Midbrain (tissue), 1 donor: Measurements from ENCODE around the gene CENPL.
"Not testable (repeated sequence)": the region's sequence is repeated elsewhere in the genome, so short reads cannot be mapped to it uniquely, and the experiment has no call there.

ENCODE experiments used
- DNase-seq: peaks from one replicate; lab custom pipeline; 2025; lab: John Stamatoyannopoulos, UW

Gene CENPL

DNA sequence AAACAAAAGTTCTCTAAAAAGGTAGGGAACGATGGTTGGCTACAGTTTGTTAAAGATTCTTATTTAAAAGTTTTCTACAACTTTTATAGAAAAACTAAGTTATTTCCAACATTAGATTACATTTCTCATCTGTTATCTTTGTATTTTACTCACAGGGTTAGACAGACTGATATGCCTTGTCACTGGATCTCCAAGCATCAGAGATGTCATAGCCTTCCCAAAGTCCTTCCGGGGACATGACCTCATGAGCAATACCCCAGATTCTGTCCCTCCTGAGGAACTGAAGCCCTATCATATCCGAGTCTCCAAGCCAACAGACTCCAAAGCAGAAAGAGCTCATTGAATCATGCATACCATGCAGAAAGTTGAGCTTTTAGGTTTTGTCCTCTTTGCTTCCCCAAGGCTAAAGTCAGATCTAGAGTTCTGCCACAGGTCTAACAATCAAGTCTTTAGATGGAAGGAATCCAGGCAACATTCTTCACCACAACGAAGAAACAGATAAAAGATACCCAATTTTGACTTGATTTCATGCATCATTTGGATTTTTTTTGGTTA, 32.8 kb upstream of the CENPL start:
- DNase-seq: no peak

DNA sequence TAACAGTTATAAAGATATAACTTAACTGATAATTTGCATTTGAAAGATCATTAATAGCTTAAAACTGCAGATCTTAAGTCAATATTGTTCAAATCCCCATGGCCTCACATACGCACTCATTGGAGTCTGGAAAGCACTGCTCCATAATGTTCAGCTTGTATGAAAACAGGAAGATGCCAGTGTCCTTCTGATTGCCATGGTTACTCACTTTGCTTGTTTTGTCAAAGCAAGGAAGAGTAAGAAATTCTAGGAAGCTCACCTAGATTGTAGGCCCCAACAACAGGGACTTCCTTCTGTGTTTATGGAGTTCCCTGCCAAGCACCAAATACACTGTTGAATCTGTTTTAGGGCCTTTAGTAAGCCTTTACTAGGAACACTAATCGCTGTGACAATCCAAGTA, 32.2 kb upstream of the CENPL start:
- no peak for DNase-seq

DNA sequence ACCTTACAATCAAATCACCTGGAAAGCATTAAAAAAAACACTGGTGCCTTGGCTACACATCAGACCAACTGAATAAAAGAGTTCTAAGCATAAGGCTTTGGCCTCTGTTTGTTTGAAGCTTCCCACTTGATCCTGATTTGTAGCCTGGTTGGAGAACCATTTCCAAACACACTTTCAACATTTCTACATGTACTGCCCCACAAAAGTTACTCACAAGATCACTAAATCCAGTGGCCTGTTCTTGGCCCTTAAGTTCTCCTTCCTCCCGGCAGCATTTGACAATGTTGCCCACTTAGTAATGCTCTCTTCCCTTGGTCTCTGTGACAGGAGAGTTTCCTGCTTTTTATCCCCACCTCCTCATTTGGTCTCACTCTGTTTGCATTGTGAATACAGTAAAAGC, 31.3 kb upstream of the CENPL start:
- no peak for DNase-seq

DNA sequence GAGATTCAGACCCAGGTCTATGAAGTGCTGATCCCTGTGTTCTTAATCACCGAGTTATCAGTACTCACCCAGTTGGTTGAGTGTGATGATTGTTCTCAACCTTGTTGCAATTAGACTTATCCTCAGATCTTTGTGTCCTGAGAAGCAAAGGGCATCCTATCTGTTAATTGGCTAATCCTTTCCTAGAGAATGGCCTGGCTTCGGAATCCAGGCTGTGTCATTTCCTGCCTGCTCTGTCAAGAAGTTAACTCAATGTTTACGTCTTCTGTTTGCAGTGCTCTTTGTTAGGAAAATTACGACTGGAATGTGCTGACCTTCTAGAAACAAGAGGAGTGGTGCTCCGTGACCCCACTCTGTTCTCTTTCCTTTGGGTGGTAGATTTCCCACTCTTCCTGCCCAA, 28.4 kb upstream of the CENPL start:
- DNase-seq: no peak

DNA sequence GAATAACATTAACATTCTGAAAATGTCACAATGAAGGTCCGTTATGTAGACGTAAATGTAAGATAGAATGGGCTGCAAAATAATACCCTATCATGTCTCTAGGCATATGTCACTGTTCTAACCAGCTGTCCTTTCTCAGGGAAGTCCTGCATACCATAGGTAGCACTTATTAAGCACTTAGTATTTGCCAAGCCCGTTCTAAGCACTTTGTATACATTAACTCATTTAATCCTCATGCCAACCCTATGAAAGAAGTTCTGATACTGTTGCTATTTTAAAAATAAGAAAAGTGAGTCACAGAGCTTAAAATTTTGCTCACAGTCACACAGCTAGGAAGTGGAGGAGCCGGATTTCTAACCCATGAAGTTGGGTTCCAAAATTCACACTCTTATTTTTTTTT, 27.4 kb upstream of the CENPL start:
- no peak for DNase-seq

DNA sequence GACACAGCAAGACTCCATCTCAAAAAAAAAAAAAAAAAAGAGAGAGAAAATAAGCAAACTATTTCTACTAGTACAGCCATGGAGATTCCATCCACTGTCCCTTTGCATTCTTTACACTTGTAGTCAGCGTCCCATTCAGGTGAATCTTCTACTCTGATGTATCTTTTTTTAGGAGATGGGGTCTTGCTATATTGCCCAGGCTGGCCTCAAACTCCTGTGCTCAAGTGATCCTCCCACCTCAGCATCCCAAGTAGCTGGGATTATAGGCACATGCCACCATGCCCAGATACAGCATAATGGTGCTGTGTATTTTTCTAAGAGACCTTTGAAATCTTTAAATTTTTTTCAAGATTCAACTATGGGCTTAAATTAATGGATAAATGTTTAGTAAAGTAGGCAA, 8.1 kb upstream of the CENPL start:
- DNase-seq: no peak

DNA sequence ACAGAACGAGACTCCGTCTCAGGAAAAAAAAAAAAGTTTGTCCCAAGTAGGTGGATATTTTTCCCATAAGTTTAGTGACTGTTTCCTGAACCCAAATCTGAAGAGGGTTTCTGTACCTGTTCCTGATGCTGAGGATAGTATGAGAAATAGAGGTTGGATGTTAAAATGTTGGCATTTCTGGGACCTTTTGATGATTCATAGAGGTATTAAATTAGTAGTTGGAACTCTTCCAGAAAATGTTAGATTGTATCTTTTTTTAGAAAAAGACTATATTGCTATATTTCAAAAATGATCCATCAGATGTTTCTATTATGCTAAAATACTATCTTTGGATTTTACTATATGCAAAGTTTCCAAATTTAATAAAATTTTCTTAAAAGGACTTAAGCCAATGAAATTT, 2.9 kb upstream of the CENPL start:
- DNase-seq: no peak

DNA sequence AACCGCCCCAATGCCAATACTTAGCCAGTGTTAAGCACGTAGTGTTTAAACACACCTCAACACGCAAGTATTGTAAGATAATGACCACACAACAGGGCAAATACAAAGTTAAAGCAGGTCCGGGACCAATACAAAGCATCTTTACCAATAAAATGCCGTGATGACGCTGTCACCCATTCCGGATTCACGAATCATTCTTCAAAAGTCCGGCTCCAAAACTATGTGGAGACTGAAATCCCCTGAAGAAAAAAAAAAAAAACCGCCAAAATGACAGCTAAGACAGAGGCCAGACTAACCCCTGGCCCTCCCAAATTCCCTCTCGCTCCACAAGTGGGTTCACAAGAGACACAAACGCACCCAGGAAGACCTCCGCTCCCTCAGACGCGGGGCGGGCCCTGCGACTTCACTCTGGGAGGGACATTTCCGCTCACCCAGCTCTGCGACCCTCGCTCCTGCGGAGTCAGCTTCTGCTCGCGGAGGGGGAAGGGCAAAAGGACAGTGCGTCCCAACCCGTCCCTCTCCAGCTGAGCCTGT, 835 bp downstream of the CENPL start:
- no peak for DNase-seq

DNA sequence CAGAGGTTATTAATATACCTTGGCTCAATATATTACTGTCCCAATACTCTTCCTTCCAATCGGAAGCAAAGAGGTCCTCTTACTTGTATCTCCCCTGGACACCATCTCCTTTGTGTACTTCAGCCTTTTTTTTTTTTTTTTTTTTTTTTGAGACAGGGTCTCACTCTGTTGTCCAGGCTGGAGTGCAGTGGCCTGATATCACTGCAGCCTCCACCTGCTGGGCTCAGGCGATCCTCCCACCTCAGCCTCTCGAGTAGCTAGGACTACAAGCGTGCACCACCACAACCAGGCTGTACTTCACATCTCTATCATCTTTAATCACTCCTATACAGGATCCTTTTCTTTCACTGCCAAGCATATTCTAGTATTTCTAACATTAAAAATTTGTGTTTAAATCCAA, 3.0 kb downstream of the CENPL start:
- DNase-seq: no peak

DNA sequence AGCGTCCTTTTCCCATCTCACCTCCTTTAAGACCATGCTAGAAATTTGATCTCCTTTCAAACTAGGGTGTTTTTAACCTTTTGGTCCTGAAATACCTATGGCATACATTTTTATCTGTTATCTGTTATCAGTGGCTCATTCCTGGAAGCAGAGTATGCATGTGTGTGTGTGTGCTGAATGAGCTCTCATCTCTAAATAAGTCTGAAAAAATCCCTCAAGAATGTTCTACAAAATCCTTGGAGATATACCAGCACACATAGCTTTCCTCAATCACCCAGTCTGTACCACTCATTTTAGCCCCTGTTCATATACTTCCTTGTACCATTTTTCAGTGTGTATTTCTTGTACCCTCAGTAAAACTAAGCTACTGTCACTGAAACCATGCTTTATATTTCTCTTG, 6.2 kb downstream of the CENPL start:
- DNase-seq: no peak

DNA sequence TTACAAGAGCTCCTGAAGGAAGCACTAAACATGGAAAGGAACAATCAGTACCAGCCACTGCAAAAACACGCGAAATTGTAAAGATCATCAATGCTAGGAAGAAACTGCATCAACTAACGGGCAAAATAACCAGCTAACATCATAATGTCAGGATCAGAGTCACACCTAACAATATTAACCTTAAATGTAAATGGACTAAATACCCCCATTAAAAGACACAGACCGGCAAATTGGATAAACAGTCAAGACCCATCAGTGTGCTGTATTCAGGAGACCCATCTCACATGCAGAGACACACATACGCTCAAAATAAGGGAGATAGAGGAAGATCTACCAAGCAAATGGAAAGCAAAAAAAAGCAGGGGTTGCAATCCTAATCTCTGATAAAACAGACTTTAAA, 11.0 kb downstream of the CENPL start:
- DNase-seq: not testable (repeated sequence)

DNA sequence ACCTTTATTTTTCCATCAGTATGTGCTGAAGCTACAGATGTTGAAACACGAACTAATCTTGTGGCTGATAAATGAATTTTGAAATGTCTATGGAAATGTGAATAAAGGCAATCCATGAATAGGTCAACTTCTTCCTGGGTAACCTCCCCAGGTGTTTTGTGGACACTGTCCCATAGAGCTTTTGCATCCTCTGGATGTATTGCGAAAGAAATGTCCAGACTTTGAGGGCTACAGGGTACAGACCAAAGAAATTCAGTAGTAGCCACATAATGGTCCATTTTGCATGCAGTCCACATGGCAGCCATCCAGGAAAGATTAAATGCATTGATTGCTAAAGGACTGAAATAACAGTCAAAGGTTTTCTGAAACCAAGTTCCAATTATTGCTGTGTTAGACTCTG, 21.7 kb downstream of the CENPL start:
- DNase-seq: no peak

DNA sequence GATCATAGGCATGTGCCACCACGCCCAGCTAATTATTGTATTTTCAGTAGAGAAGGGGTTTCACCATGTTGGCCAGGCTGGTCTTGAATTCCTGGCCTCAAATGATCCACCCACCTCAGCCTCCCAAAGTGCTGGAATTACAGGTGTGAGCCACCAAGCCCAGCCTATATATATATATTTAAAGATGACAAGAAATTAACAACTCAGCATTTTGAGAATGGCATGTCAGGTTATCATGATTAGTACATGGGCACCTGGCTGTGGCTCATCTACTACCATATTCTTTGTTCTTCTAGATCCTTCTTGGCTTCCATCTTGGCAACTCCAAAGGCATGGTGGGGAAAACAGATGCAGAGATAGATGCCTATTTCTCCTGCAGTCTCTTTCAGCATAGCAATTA, 24.7 kb downstream of the CENPL start:
- DNase-seq: not testable (repeated sequence)

DNA sequence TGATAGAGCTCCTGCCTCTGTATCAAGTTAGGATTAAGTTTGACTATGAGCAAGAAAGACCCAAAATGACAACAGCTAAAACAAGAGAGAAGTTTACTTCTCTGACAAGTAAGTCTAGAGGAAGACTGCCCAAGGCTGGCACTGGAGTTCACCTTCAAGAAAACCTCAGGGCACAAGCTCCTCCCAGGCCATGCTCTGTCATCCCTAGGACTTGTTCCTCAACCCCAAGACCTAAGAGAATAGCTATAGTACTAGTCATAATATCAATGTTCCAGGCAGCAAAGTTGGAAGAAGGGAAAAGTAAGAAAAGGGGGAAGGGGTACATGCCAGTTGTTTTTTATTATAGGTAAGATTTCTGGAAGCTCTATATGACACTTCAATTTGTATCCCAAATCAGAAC, 26.6 kb downstream of the CENPL start:
- DNase-seq: no peak

DNA sequence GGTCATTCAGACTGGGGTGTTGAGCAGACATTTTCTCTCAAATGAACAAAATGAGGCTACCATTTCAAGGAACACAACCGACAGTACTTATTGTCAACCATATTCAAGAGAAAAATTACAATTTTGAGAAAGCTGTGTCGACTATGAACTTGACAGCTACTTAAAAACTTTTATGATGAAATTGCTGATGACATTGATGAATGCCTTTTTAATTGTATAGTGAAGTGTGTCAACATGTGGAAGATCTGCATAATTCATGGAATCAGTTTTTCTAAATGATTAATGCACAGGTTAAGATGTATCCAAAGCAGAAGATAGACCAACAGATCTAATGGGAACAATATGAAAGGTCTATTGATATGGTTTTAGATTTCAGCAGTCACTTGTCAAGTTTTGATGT, 34.8 kb downstream of the CENPL start:
- no peak for DNase-seq

DNA sequence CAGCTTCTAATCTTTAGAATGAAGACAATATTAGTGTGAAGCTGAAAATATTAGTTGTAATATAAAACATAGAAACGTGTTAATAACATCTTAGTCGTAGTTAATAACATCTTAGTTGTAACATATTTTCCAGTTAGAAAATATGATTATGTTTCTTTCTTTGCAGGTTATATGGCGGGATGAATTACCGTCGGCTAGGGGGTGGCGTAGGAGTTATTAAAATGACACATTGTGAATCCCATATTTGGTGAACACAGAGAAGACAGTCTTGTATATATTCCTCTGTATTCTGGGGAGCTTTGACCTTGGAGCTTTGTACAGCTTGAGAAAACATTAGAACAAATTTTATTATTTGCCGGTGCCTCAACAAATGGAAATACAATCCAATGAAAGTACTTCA, 39.7 kb downstream of the CENPL start:
- DNase-seq: no peak

DNA sequence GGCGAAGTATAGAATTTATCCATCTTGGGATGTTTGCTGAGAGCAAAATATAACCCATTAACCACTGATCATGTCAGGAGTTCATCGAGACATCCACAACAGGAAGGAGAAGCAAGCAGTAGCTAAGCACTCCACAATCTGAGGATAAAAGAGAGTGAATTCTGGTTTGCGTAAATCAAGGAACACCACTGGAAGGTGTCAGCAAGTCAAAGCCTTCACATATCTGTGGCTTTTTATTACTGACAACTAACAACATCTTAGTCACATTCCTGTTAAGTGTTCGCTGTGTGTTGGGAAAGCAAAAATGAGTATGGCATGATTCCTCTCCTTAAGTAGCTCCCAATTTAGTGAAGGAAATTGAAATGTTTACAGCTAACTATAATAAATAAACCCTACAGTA, 44.7 kb downstream of the CENPL start:
- DNase-seq: no peak

DNA sequence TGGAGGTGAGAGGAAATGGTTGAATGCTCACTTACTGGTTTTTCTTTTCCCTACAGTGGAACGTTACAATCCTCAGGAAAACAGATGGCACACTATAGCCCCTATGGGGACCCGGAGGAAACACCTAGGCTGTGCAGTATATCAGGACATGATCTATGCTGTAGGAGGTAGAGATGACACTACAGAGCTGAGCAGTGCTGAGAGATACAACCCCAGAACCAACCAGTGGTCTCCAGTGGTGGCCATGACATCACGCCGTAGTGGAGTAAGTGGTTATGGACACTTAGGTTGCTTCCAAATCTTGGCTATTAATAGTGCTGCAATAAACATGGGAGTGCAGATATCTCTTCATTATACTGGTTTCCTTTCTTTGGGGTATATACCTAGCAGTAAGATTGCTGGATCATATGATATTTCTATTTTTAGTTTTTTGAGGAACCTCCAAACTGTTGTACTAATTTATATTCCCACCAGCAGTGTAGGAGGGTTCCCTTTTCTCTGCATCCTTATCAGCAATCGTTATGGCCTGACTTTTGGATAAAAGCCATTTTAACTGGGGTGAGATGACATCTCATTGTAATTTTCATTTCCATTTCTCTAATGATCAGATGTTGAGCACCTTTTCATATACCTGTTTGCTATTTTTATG, 49.0 kb downstream of the CENPL start:
- no peak for DNase-seq

DNA sequence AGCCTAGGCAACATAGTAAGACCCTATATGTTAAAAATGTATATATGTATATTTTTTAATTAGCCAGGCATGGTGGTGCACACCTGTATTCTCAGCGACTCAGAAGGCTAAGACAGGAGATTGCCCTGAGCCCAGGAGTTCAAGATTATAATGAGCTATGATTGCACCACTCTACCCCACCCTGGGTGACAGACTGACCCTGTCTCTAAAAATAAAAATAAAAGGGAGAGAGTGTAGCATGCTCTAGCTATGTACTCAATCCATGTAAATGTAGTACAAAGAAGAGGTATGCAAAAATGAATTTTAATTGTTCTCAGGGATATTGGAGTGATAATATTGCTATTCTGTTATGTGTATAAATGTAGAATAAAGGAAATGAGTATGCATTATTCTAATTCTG, 53.1 kb downstream of the CENPL start:
- DNase-seq: no peak

DNA sequence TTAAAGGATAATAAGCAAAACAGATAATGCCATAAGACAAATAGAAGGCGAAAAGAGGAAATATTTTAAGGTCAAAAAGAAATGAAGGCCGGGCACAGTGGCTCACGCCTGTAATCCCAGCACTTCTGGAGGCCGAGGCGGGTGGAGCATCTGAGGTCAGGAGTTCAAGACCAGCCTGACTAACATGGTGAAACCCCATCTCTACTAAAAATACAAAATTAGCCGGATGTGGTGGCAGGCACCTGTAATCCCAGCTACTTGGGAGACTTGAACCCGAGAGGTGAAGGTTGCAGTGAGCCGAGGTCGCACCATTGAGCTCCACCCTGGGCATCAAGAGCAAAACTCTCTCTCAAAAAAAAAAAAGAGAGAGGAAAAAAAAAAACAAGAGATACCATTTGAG, 54.4 kb downstream of the CENPL start:
- DNase-seq: not testable (repeated sequence)

DNA sequence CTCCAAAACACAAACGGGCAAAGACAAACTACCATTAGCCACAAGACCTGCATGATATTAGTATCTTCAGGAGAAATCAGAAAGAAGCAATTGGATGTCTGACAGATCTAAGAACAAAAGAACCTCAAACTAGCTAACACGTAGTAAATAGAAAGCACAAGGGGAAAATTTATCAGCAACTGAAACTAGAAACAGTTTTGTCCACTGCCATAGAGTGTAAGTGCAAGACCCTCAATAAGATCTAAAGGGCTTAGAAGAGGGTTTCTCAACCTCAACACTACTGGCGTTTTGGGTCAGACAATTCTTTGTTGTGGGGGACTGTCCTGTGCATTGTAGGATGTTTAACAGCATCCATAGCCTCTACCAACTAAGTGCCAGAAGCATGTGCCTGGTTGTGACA, 55.9 kb downstream of the CENPL start:
- DNase-seq: no peak

DNA sequence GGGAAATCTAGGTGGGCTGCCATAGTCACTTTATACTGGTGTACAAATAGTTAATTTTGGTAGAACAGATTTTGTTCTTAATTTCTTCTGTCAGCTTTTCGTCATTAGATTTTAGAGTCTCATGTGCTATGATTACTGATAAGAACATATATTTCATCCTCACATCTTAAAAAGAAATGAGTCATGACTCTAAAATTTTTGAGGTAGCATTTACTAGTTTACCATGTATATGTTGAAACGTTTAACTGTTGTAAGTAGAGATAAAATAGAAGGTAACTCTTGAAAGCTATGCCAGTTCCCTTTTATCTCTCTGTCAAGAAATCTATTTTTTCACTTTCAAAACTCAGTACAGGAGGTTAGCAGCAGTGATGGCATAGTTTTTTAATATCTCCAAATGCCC, 56.5 kb downstream of the CENPL start:
- no peak for DNase-seq

DNA sequence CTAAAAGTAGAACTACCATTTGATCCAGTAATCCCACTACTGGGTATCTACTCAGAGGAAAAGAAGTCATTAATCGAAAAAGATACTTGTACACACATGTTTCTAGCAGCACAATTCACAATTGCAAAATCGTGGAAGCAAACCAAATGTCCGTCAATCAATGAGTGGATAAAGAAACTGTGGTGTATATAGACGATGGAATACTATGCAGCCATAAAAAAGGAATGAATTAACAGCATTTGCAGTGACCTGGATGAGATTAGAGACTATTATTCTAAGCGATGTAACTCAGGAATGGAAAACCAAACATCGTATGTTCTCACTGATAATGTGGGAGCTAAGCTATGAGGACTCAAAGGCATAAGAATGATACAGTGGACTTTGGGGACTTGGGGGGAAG, 60.4 kb downstream of the CENPL start:
- DNase-seq: not testable (repeated sequence)

DNA sequence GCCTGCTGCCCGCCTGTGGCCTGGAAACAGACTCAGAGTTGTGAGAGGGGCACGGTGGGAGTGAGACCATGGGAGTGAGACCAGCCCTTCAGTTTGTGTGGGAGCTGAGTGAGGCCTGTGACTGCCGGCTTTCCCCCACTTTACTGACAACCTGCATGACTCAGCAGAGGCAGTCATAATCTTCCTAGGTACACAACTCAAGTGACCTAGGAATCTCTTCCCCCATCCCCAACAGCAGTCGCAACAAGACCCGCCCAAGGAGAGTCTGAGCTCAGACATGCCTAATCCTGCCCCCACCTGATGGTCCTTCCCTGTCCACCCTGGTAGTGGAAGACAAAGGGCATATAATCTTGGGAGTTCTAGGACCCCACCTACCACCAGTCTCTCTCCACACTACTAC, 65.7 kb downstream of the CENPL start:
- no peak for DNase-seq
